HG03196 (cell line): Measurements from ENCODE around the gene ARSI.

Experiments
- ATAC-seq: cut with Tn5 transposase; IDR thresholded peaks from one replicate; pipeline ENCODE4 v1.9.1; 2021; ENCODE audit not compliant: unreplicated experiment

ARSI gene

GRCh38 chr5:150271296-150271692, 31.4 kb downstream of the ARSI start:
- no peak for ATAC-seq

GRCh38 chr5:150270541-150271295, 32.0 kb downstream of the ARSI start:
- ATAC-seq: no peak

GRCh38 chr5:150266871-150267291, 35.8 kb downstream of the ARSI start:
- ATAC-seq: no peak

GRCh38 chr5:150265870-150266383, 36.8 kb downstream of the ARSI start:
- ATAC-seq: no peak

GRCh38 chr5:150264667-150265603, 37.8 kb downstream of the ARSI start:
- no peak for ATAC-seq

GRCh38 chr5:150263801-150264621, 38.7 kb downstream of the ARSI start:
- ATAC-seq: no peak

- ATAC-seq: no peak
These were observed 39.3 kb downstream of the ARSI start for GRCh38 chr5:150263375-150263775.

- ATAC-seq: no peak
These were observed 40.2 kb downstream of the ARSI start for GRCh38 chr5:150262502-150262901.

- no peak for ATAC-seq
These were observed 41.5 kb downstream of the ARSI start for GRCh38 chr5:150261231-150261630.

- ATAC-seq: no peak
These were observed 44.6 kb downstream of the ARSI start for GRCh38 chr5:150258130-150258529.

GRCh38 chr5:150257424-150257823, 45.3 kb downstream of the ARSI start:
- ATAC-seq: no peak

GRCh38 chr5:150256410-150257064, 46.2 kb downstream of the ARSI start:
- no peak for ATAC-seq

GRCh38 chr5:150255659-150256409, 46.9 kb downstream of the ARSI start:
- ATAC-seq: no peak

- ATAC-seq: no peak
These were observed 47.9 kb downstream of the ARSI start for GRCh38 chr5:150254774-150255173.

GRCh38 chr5:150254363-150254762, 48.3 kb downstream of the ARSI start:
- no peak for ATAC-seq

GRCh38 chr5:150253416-150254208, 49.1 kb downstream of the ARSI start:
- no peak for ATAC-seq

- no peak for ATAC-seq
These were observed 50.2 kb downstream of the ARSI start for GRCh38 chr5:150252489-150252888.

GRCh38 chr5:150251504-150251903, 51.2 kb downstream of the ARSI start:
- no peak for ATAC-seq

GRCh38 chr5:150249744-150250143, 53.0 kb downstream of the ARSI start:
- no peak for ATAC-seq
